Stimulated activated CD8-positive, alpha-beta memory T cell treated with anti-CD3 and anti-CD28 coated beads, Interleukin-12 subunit alpha, Interleukin-12 subunit beta, amount 100 ng/mL, for 1 hour (primary cell): Measurements from ENCODE around the gene ITK.

Experiments
- DNase-seq: peaks from one replicate; pipeline ENCODE4 v3.0.0-alpha.2; 2020; ENCODE audit warnings: low read depth

ITK gene

GRCh38 chr5:157283434-157283833 is 102.8 kb downstream of the ITK start:
- DNase-seq, result no peak

GRCh38 chr5:157284458-157285212 is 104.0 kb downstream of the ITK start:
- DNase-seq, result no peak

DNA sequence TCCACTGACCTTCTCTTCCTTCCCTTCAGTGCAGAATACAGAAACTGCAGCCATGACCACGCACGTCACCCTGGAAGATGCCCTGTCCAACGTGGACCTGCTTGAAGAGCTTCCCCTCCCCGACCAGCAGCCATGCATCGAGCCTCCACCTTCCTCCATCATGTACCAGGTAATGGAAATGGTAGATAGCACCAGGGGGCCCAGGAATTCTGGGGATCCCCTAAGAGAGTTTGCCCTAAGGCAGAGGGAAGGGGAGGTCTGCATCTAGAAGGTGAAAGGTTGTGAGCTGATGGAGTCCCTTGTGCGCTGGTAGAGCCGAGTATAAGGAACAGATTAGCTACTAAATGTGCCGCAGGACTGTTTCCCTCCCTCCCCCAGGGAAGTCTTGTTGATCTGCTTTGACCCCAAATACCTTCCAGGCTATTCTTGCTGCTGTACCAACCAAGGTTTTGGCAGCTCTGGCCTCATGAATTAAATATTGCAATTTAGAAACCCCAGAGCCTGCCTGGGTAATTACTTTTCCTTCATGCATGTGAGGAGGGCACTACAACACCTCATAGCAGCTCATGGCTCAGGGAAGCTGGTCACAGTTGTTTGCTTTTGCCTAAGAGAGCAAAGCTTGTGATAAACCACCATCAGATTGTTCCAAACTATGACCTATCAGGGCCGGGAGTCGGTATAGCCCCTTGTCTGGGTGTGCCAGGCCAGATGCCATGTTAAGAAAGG is 104.8 kb downstream of the ITK start:
- no peak for DNase-seq

DNA sequence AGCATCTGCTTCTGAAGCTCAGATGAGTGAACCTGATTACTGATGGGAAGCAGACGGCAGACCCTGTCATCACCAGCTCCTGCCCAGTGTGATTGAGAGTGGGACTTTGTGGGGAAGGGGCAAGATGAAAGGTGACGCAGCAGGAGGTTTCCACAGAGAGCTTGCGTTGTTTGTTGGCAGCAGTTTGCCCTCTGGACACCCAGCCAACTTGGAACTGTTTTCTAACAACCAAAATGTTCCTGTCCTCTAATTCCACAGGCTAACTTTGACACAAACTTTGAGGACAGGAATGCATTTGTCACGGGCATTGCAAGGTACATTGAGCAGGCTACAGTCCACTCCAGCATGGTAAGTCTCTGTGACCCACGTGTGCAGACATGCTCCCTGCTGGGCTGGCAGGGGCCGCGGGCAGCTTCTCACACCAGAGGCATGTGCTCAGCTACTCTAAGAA is 106.1 kb downstream of the ITK start:
- no peak for DNase-seq

DNA sequence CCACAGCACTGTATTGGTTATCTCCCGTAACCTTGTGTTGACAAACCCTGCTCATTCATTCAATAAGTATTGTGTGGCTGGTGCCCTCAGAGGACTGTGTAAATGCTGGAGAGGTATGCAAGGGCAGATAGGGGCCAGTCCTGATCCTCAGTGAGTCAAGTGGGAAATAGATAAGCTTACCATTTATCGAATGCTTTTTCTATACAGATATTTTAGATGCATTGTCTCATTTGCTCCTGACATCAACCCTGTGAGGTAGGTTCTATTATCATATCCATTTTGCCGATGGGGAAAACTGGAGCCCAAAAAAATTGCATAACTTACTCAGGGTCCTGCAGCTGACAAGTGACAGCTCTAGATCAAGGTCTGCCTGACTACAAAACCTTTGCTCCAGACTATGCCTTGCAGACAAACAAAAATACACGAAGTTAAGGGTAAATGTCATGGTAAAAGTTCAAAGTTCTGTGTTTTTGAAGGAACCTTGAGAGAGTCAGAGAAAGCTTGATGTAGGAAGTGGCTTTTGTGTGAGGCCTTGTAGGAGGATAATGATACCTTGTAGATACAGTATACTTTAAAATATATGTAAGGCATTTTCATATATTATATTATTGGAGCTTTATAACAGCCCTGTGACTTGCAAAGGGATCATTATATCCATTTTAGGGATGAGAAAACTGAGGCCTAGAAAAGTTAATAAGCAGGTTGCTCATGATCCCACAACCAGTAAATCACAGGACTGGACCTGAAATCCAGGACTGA is 107.9 kb downstream of the ITK start:
- DNase-seq, result no peak

DNA sequence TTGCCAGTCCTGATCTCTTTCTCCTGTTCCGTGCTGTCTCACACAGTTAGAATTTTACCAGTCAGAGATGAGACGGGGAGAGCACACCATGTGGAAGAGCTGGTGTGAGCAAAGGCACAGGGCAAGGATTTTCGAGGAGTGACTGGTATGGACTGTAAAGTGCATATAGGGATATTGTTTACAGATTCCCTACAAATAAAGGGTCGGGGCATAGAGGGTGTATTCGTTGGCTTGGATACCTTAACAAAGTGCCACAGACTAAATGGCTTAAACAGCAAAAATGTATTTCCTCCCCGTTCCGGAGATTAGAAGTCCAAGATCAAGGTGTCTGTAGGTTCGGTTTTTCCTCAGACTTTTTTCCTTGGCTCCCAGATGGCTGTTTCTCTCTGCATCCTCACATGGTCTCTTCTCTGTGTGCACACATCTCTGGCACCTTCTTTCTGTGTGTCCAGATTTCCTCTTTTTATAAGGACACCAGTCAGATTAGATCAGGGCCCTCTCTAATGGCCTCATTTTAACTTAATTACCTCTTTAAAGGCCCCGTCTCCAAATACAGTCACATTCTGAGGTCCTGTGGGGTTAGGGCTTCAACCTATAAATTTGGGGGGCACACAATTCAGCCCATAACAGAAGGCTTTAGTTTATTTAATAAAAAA is 108.7 kb downstream of the ITK start:
- no peak for DNase-seq

DNA sequence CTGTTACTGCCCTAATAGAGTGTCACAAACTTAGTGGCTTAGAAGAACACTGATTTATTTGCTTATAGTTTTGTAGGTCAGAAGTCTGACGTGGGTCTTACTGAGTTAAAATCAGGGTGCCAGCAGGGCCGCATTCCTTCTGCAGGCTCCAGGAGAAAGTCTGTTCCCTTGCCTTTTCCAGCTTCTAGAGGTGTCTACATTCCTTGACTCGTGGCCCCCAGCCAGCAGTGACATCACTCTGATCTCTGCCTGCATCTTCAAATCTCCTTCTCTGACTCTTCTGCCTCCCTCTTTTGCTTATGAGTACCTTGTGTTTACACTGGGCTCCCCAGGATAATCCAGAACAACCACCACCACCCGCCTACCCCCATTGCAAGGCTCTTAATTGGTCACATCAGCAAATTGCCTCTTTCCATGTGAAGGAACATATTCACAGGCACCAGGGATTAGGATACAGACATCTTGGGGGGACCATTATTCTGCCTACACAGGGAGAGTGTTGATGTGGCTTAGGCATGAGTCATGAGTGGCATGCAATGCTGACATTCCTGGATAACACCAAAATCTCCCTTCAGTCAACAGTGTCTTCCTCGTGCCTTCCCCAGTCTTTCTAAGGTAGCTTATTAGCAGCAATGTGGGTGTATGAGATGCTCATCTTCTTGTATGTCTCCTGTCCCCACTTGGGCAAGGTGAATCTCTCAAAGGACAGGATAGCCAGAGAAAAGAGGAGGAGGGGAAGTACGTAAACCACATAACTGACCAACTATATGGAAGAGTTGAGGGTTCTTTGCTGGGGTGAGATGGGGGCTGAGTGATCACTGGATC is 109.7 kb downstream of the ITK start:
- no peak for DNase-seq

DNA sequence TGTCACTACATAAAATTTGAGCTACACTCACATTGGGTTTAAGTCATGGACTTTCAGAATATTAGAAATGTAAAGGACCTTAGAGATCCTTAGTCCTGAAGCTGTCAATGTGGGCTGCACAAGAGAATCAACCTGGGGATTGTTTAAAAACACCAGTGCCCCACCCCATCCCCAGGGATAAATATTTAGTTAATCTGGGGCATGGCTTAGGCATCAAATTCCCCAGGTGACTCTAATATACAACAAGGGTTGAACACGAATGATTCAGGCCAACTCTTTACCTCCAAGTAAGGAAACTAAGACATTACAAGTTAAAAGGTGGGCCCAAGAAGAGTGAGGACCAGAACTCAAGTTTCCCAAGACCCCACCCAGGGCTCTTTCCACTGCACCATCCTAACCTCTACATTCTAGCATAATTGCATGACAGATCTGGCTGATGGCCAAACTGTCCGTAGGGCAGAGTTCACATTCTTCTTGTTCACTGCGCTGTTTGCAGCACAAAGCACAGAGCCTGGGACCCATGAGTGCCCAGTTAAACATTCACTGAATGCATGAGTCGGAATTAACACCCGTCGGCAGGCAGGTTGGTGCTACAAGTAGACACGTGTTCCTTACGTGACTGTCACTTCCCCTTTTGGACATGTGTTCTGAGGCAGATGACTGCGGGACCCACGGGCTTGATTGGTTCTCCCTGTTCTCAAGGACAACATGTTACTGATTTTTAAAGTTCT is 110.5 kb downstream of the ITK start:
- no peak for DNase-seq

DNA sequence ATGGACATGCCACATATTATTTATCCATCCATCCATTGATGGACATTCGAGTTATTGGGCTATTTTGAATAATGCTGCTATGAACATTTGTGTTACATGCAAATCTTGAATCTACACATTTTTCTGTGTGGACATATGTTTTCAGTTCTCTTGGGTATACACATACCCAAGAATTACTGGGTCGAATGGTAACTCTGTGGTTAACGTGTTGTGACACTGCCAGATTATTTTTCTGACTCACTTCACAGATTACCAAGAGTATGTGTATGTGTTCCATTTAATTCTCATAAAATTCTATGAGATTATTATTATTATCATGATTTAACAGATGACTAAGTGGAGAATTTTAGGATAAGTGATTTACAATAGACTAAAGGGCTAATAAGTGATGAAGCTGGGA is 112.0 kb downstream of the ITK start:
- DNase-seq, result no peak

GRCh38 chr5:157294407-157295091 is 113.9 kb downstream of the ITK start:
- DNase-seq, result no peak

GRCh38 chr5:157295247-157295646 is 114.6 kb downstream of the ITK start:
- no peak for DNase-seq

GRCh38 chr5:157300564-157300963 is 119.9 kb downstream of the ITK start:
- DNase-seq, result no peak

- no peak for DNase-seq
Measured at GRCh38 chr5:157301066-157301465, 120.4 kb downstream of the ITK start.

DNA sequence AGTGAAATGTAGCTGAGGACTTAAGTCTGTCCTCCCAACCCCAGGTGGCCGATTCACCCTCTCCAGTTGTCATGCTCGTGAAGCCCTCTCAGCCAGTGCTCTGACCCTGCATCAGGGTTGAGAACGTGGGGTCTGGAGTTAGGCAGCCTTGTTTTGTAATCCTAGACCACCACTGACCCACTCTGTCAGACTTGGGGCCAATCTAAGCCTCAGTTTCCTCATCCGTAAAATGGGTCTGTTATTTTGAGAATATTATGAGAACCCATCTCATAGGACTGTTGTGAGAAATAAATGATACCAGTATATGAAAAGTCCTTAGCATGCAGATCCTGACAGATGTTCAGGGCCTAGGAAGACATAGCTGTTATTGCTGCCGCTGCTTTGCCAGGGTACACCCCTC is 122.4 kb downstream of the ITK start:
- no peak for DNase-seq

DNA sequence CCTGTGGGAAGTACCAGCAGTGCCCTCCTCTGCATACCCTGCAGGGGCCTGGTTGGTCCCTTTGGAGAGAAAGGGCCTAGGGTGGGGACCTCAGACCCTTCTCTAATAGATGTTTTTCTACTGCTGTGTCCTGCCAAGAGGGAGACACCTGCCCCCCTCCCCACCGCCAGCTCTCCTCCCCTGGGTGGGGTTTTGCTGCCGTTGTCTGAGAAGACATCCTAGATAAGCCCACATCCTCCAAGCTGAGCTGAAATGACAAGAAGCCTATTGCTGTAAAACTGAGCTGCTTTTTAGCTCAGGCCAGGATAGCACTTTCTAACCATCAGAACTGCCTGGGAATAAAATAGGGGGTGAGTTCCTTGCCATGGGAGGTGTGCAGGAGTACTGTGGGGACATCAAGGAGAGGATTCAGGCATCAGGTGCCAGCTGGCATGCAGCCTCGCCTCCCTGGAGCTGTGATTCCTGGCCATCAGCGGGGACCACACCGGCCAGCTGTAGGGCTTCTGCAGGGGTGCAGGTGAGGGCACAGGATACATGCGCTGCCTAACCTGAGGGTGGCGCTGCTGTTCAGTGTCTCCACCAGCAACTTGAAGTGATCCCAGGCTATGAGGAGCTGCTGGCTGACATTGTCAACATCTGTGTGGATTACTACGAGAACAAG is 123.2 kb downstream of the ITK start:
- no peak for DNase-seq
